Pancreas (tissue), 10 donors: Measurements from ENCODE around the gene SLC25A19. TPM values are rescaled to one million over a fixed set of nuclear protein-coding genes. Genes with fewer than 3 reads are reported as not detected.
A peak's percentile ranks its signal among the peaks of the same experiment; 100 is the strongest.
"Not testable (repeated sequence)": the region's sequence is repeated elsewhere in the genome, so short reads cannot be mapped to it uniquely, and the experiment has no call there.

Experiments used
- ATAC-seq, 4 donors: fragments of 200-7000 bp; cut with Tn5 transposase; one replicate each; pipeline versions ENCODE4 v1.8.0 to v1.9.1; 2020; ENCODE audit warnings: mild to moderate bottlenecking in 4 of 4, moderate library complexity in 4 of 4
- DNase-seq, 6 donors: peaks; one replicate each; pipeline ENCODE4 v3.0.0-alpha.2; 2020
- FAIRE-seq: peaks from 2 replicates; lab custom pipeline; 2012; peaks lifted over from hg19 to GRCh38; lab: Jason Lieb, UNC
- H3K27ac ChIP-seq, 4 donors: fragments of 200-600 bp; sonication (generic); 1 replicate in 3 of 4; 2 replicates in 1 of 4; pipeline versions ENCODE4 v1.5.0 to v1.8.0; 2020
- H3K27me3 ChIP-seq, 4 donors: fragments of 200-600 bp; one replicate each; pipeline ENCODE4 v1.8.0; 2021
- H3K36me3 ChIP-seq, 3 donors: fragments of 200-600 bp; sonication (generic) in 1 of 3; one replicate each; pipeline versions ENCODE4 v1.5.0 to v1.8.0; 2020 to 2021
- H3K4me1 ChIP-seq, 3 donors: fragments of 200-600 bp; one replicate each; pipeline ENCODE4 v1.8.0; 2021
- H3K4me3 ChIP-seq, 4 donors: fragments of 200-600 bp; sonication (generic) in 2 of 4; one replicate each; pipeline versions ENCODE4 v1.5.0 to v1.8.0; 2020 to 2021
- H3K9me3 ChIP-seq, 4 donors: fragments of 200-600 bp; one replicate each; pipeline ENCODE4 v1.8.0; 2021
- CTCF ChIP-seq, 4 donors: fragments of 200-600 bp; sonication (generic) in 3 of 4; IDR thresholded peaks; one replicate each; pipeline versions ENCODE4 v1.5.0 to v1.8.0; 2021; ENCODE audit warnings: antibody characterized with exemption in 4 of 4
- WGBS, 2 donors: extraction: QIAGEN DNeasy Blood & Tissue Kit; methylation state at CpG; one replicate each; pipeline ENCODE4 v1.1.7; 2013; 5-methylcytosine and 5-hydroxymethylcytosine counted together
- intact Hi-C, 3 donors: fragments of 100-400 bp; cut with DNase I; formaldehyde crosslinking; loops; one replicate each; pipeline versions ENCODE4 v1.11.1 to v1.14.2; 2022
- polyA plus RNA-seq, 2 donors: library from polyadenylated mRNA; stranded (reverse); fragments of 200-250 nt; gene quantifications; one replicate each; pipeline ENCODE4 v1.2.3, GENCODE V29; 2013
- total RNA-seq, 6 donors: library from RNA; stranded (reverse); fragmentation: NEBNext Ultra II Directional in 4 of 6; extraction: Animal tissue kit (Norgen Biotek cat#: 25700) in 4 of 6; gene quantifications; one replicate each; pipeline versions ENCODE4 v1.2.1 to v1.2.4, GENCODE V29; 2021 to 2023
- donor health status: healthy with polysubstance abuse.
- donor health status: DM: no; HTN: no; CAD: no; lungs with moderate emphysema.
- donor health status: DM: no; HTN: no; CAD: no.
- donor health status: control.
- donor health status: control.
- donor health status: Bipolar disorder and iron deficiency.
- donor health status: DM: yes; HTN: yes; CAD: no.
- donor health status: DM: no; HTN: no; CAD: no.
- donor health status: DM: no; HTN: no; CAD: no.
- donor health status: DM: yes; HTN: yes; CAD: no.

The SLC25A19 gene
- total and polyA plus RNA-seq, 8 donors, result 4.4 to 10.8 (median 7.6) TPM

- peaks cover 3 to 17% (median 4%) of the 10 kb centered on the region in 3 donors for H3K36me3 ChIP-seq
- peak; percentile 98 to 99 (median 98) for ATAC-seq
- intact Hi-C loops, result no loop called here
- no peaks in the 10 kb centered on the region for H3K27me3 ChIP-seq
- H3K4me1 ChIP-seq, result peaks cover 8 to 17% (median 10%) of the 10 kb centered on the region in 3 donors
- H3K4me3 ChIP-seq, result peak within 1 kb of the TSS; percentile 98 to 100 (median 100)
- peak; percentile 92 to 98 (median 94) for DNase-seq
- WGBS, 2 donors, result 1% methylated on average over 58 to 68 of the region's 69 CpGs
- no peaks in the 10 kb centered on the region for H3K9me3 ChIP-seq
- TF ChIP-seq CTCF (IDR thresholded peaks at IDR 0.05), result no peak
- no peak for FAIRE-seq
- peak within 1 kb of the TSS; percentile 96 to 99 (median 98) for H3K27ac ChIP-seq
These were observed 27.7 kb downstream of the SLC25A19 start, which contains the start of the genes GGA3 and MRPS7 for GRCh38 chr17:75261336-75262111. GGA3 (minus strand) TSS chr17:75261606; CDS start chr17:75261587, 19 bp downstream. MRPS7 (plus strand) TSS chr17:75261879; CDS start chr17:75261901, 22 bp downstream.

DNA sequence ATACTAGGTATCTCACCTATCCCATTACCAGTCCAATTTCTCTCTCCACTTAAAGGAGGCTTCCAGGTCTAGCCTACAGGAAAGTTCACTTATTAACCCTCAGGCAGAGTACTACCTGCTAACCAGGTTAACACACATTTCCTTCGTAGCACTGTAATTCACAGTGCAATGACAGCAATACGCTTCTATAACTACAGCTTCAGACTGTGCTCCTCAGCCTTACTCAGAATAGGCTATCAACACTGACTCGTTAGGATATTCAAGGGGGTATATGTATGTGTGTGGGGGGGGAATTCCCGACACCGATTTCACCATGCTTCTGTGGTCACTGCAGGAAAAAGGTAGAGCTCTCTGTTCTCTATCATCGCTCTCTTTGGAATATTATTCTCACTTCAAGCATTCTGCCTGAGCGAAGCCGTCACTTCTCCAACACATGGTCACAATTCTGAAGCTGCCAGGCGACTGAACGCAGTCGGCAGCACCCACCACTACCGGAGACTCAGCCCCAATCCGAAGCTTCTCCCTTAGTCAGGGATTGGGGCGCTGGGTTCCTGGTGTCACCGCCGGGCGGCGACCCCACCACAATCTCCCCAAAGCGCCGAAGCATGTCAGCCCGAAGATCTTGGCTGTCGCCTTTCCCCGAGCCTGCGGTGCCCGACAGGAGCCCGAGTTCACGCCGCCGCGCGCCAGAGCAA is 28.4 kb downstream of the SLC25A19 start:
- H3K9me3 ChIP-seq, result no peaks in the 10 kb centered on the region
- H3K4me1 ChIP-seq, result peaks cover 8 to 17% (median 10%) of the 10 kb centered on the region in 3 donors
- DNase-seq, result no peak
- WGBS, 2 donors, result 1% methylated on average over 31 of the region's 31 CpGs
- peak overlapping the region; percentile 96 to 99 (median 98) for H3K27ac ChIP-seq
- intact Hi-C loops, result no loop called here
- ATAC-seq, result peak in 2 of 4 donors; percentile 1 to 3
- no peaks in the 10 kb centered on the region for H3K27me3 ChIP-seq
- TF ChIP-seq CTCF (IDR thresholded peaks at IDR 0.05), result no peak
- peak overlapping the region; percentile 98 to 100 (median 100) for H3K4me3 ChIP-seq
- FAIRE-seq, result no peak
- H3K36me3 ChIP-seq, result peaks cover under 1 to 10% (median under 1%) of the 10 kb centered on the region in 3 donors

DNA sequence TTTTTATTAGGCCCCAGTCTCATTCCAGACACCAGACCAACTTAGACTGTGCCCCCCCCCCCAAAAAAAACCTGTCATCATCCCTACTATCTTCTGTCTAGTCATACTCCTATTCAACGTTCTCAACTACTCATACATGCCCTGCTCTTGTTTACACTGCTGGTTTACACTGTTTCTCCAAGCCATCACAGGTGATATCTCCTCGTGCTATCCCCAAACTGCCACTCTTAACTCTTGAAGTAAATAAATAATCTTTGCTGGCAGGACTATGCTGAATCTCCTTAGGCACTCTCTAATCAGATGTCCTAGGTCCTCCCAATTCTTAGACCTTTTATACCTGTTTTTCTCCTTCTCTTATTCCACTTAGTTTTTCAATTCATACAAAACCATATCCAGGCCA is 32.0 kb downstream of the SLC25A19 start:
- DNase-seq, FAIRE-seq, H3K36me3 ChIP-seq, H3K9me3 ChIP-seq, H3K27me3 ChIP-seq, H3K27ac ChIP-seq, H3K4me1 ChIP-seq, H3K4me3 ChIP-seq, intact Hi-C loops, ATAC-seq: not testable (repeated sequence)
- WGBS, 2 donors, result 12 to 14% methylated on average over 2 of the region's 2 CpGs

DNA sequence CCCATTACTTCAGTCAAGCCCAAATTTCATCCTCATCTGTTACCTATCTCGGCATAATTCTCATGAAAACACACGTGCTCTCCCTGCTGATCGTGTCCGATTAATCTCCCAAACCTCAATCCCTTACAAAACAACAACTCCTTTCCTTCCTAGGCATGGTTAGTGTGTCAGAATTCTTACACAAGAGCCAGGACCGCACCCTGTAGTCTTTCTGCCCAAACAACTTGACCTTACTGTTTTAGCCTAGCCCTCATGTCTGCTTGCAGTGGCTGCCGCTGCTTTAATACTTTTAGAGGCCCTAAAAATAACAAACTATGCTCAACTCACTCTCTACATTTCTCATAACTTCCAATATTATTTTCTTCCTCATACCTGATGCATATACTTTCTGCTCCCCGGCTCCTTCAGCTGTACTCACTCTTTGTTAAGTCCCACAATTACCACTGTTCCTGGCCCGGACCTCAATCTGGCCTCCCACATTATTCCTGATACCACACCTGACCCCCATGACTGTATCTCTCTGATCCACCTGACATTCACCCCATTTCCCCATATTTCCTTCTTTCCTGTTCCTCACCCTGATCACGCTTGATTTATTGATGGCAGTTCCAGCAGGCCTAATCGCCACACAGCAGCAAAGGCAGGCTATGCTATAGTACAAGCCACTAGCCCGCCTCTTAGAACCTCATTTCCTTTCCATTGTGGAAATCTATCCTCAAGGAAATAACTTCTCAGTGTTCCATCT is 33.1 kb downstream of the SLC25A19 start:
- ATAC-seq, H3K27ac ChIP-seq, intact Hi-C loops, H3K36me3 ChIP-seq, H3K4me3 ChIP-seq, H3K9me3 ChIP-seq, H3K27me3 ChIP-seq, DNase-seq, FAIRE-seq, H3K4me1 ChIP-seq: not testable (repeated sequence)
- 75 to 80% methylated on average over 11 of the region's 11 CpGs for WGBS, 2 donors

GRCh38 chr17:75252039-75252816 is 37.0 kb downstream of the SLC25A19 start:
- Histone ChIP-seq H3K27ac (no peak overlapping the region), H3K9me3 (no peaks in the 10 kb centered on the region), H3K4me1 (no peaks in the 10 kb centered on the region), H3K36me3 (no peaks in the 10 kb centered on the region), H3K27me3 (no peaks in the 10 kb centered on the region), H3K4me3 (no peak overlapping the region)
- WGBS, 2 donors, result 86 to 87% methylated on average over 8 of the region's 8 CpGs
- ATAC-seq, result no peak
- FAIRE-seq, result no peak
- DNase-seq, result no peak
- TF ChIP-seq CTCF (IDR thresholded peaks at IDR 0.05), result no peak
- intact Hi-C loops, result no loop called here
